Measurements from ENCODE around the gene RGN. TPM values are rescaled to one million over a fixed set of nuclear protein-coding genes. Genes with fewer than 3 reads are reported as not detected.
A peak's percentile ranks its signal among the peaks of the same experiment; 100 is the strongest.
"Not testable (repeated sequence)": the region's sequence is repeated elsewhere in the genome, so short reads cannot be mapped to it uniquely, and the experiment has no call there.

RGN gene
- total RNA-seq, 6 experiments from 2014 or later: 44.6 to 292 (median 130) TPM

DNA sequence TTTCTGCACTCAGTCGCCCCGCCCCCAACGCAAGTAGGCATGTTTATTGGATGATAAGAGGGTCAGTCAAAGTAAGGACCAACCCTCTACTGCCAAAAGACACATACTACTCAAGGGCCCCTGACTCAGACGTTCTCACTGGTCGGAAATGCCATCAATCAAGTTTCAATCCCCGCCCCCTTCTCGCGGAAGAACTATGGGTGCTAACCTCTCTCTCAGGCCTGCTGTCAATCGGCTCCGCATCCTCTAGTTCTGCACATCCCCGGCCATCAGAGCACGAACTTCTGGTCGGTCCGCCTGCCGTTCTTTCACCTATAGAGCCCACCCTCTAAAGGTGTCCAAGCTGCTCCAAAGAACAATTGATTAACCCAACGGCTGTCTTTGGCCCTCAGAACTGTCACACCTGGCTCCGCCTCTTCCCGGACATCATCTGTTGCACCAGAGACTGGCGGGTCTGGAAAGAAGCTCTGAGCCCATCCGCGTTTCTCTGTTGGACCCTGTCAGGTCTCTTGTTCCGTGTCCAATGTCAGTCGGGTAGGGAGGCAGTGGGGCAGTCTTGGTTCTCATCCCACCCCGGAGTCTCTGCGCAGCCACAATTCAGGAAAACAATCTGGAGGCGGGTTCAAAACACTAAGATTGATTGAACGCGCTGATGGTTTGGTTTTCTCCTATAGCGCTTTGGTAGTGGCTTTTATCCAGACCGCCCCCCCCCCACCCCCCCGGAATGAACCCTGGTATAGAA is 51.1 kb downstream of the RGN start:
- Histone ChIP-seq H3K27me3 (no peaks in the 10 kb centered on the region), H3K4me1 (no peaks in the 10 kb centered on the region), H3K27ac (peak overlapping the region in 2 of 3 donors; percentile 35 to 48), H3K36me3 (no peaks in the 10 kb centered on the region), H3K4me3 (peak overlapping the region; percentile 43 to 61 (median 59)), H3K9me3 (no peaks in the 10 kb centered on the region)
- WGBS (ENCODE audit: insufficient coverage, low coverage, low lambda C conversion rate, missing lambda C conversion rate): 28% methylated on average over 28 of the region's 31 CpGs
- intact Hi-C loops (cut with DNase I): no loop called here
- DNase-seq: peak; percentile 78 to 92 (median 85)
- peak; percentile 98 to 99 (median 98) for ATAC-seq
- TF ChIP-seq, protein P1, sequence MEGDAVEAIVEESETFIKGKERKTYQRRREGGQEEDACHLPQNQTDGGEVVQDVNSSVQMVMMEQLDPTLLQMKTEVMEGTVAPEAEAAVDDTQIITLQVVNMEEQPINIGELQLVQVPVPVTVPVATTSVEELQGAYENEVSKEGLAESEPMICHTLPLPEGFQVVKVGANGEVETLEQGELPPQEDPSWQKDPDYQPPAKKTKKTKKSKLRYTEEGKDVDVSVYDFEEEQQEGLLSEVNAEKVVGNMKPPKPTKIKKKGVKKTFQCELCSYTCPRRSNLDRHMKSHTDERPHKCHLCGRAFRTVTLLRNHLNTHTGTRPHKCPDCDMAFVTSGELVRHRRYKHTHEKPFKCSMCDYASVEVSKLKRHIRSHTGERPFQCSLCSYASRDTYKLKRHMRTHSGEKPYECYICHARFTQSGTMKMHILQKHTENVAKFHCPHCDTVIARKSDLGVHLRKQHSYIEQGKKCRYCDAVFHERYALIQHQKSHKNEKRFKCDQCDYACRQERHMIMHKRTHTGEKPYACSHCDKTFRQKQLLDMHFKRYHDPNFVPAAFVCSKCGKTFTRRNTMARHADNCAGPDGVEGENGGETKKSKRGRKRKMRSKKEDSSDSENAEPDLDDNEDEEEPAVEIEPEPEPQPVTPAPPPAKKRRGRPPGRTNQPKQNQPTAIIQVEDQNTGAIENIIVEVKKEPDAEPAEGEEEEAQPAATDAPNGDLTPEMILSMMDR (IDR thresholded peaks at IDR 0.05): no peak
- TF ChIP-seq POLR2A (IDR thresholded peaks at IDR 0.05): peak; percentile 14

GRCh38 chrX:47129899-47130358 is 51.7 kb downstream of the RGN start:
- Histone ChIP-seq H3K4me1 (no peaks in the 10 kb centered on the region), H3K4me3 (peak overlapping the region; percentile 43 to 61 (median 59)), H3K27ac (peak overlapping the region in 1 of 3 donors; percentile 35), H3K27me3 (no peaks in the 10 kb centered on the region), H3K36me3 (no peaks in the 10 kb centered on the region), H3K9me3 (no peaks in the 10 kb centered on the region)
- no peak for ATAC-seq
- no peak for DNase-seq
- WGBS (ENCODE audit: insufficient coverage, low coverage, low lambda C conversion rate, missing lambda C conversion rate): 30% methylated on average over 10 of the region's 11 CpGs
- TF ChIP-seq, protein P1 (IDR thresholded peaks at IDR 0.05): no peak
- no peak for TF ChIP-seq POLR2A (IDR thresholded peaks at IDR 0.05)
- intact Hi-C loops (cut with DNase I): no loop called here

GRCh38 chrX:47133493-47133892 is 55.2 kb downstream of the RGN start:
- ATAC-seq (no peak), DNase-seq (no peak)
- Histone ChIP-seq H3K4me1 (no peaks in the 10 kb centered on the region), H3K9me3 (no peaks in the 10 kb centered on the region), H3K27ac (no peak overlapping the region), H3K36me3 (no peaks in the 10 kb centered on the region), H3K27me3 (no peaks in the 10 kb centered on the region), H3K4me3 (no peak overlapping the region)
- 52% methylated on average over 5 of the region's 5 CpGs for WGBS (ENCODE audit: insufficient coverage, low coverage, low lambda C conversion rate, missing lambda C conversion rate)
- intact Hi-C loops (cut with DNase I): no loop called here
- TF ChIP-seq, protein P1 (IDR thresholded peaks at IDR 0.05): no peak
- TF ChIP-seq POLR2A (IDR thresholded peaks at IDR 0.05): no peak

DNA sequence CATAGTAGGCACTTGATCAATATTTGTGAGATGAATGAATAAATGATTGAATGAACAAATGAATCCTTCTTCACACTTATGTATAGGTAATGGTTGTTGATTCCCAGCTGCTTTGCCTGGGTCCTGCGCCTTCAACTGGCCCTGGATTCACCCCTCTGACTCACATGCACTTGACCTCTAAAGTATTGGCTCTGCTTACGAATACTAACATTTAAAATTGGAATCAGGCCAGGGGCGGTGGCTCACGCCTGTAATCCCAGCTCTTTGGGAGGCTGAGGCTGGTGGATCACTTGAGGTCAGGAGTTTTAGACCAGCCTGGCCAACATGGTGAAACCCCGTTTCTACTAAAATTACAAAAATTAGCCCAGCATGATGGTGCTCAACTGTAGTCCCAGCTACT is 57.4 kb downstream of the RGN start:
- H3K36me3 ChIP-seq: not testable (repeated sequence)
- 55% methylated on average over 1 of the region's 5 CpGs for WGBS (ENCODE audit: insufficient coverage, low coverage, low lambda C conversion rate, missing lambda C conversion rate)
- ATAC-seq: peak in 1 of 4 donors; percentile 78

GRCh38 chrX:47138171-47138570 is 59.9 kb downstream of the RGN start:
- H3K36me3 ChIP-seq: peaks cover 0 to 2% (median 0%) of the 10 kb centered on the region in 4 donors
- intact Hi-C loops (cut with DNase I): no loop called here
- H3K4me3 ChIP-seq: no peak overlapping the region
- DNase-seq (no peak), ATAC-seq (no peak)
- no peak overlapping the region for H3K27ac ChIP-seq
- WGBS (ENCODE audit: insufficient coverage, low coverage, low lambda C conversion rate, missing lambda C conversion rate): 62% methylated on average over 6 of the region's 6 CpGs
- H3K9me3 ChIP-seq: no peaks in the 10 kb centered on the region
- no peaks in the 10 kb centered on the region for H3K27me3 ChIP-seq
- TF ChIP-seq, protein P1 (IDR thresholded peaks at IDR 0.05): no peak
- no peak for TF ChIP-seq POLR2A (IDR thresholded peaks at IDR 0.05)
- H3K4me1 ChIP-seq: peaks cover 0 to under 1% (median 0%) of the 10 kb centered on the region in 4 donors

More for the DNA sequence above, 57.4 kb downstream of the RGN start:
- intact Hi-C loops (cut with DNase I); H3K4me3 ChIP-seq; H3K27me3 ChIP-seq; H3K4me1 ChIP-seq; DNase-seq; H3K9me3 ChIP-seq; H3K27ac ChIP-seq: not testable (repeated sequence)
